Common myeloid progenitor, CD34-positive (primary cell): Measurements from ENCODE around the gene NISCH.

Experiments used
- CTCF ChIA-PET: fragments of 350-600 bp; sonication (Branson Sonifier 250); formaldehyde crosslinking; loops from one replicate; lab custom pipeline; 2021; ENCODE audit warnings: antibody characterized with exemption; lab: Charles Lee
- POLR2A ChIA-PET: fragments of 350-600 bp; sonication (Branson Sonifier 250); formaldehyde crosslinking; loops from one replicate; lab custom pipeline; 2021; ENCODE audit warnings: antibody characterized with exemption; lab: Charles Lee
- DNase-seq, 3 donors: peaks; one replicate each; pipeline versions ENCODE4 v3.0.0 to v3.0.0-alpha.2; 2013
- H3K27ac ChIP-seq, 2 experiments: 1 replicate in 1 of 2; 2 replicates in 1 of 2; pipeline ENCODE4 v1.7.0; 2013; ENCODE audit warnings: inconsistent platforms in 2 of 2, low read length in 2 of 2, mild to moderate bottlenecking in 2 of 2, low read depth in 1 of 2, moderate library complexity in 1 of 2; ENCODE audit not compliant: severe bottlenecking in 2 of 2, insufficient read depth in 1 of 2, poor library complexity in 1 of 2
- H3K27me3 ChIP-seq, 5 experiments: replicated peaks in 2 of 5; 1 replicate in 3 of 5; 2 replicates in 2 of 5; pipeline versions ENCODE4 v1.6.1 to v1.7.0; 2013; ENCODE audit warnings: low read length in 4 of 5, mild to moderate bottlenecking in 2 of 5, moderate library complexity in 2 of 5, inconsistent platforms in 1 of 5; ENCODE audit not compliant: insufficient read depth in 5 of 5, control insufficient read depth in 4 of 5
- H3K36me3 ChIP-seq, 4 experiments: 1 replicate in 2 of 4; 2 replicates in 2 of 4; pipeline versions ENCODE4 v1.6.1 to v1.7.0; 2013; ENCODE audit warnings: low read length in 3 of 4, control low read depth in 1 of 4, mild to moderate bottlenecking in 1 of 4; ENCODE audit not compliant: control insufficient read depth in 4 of 4, insufficient read depth in 4 of 4
- H3K4me1 ChIP-seq, 4 experiments: 1 replicate in 3 of 4; 2 replicates in 1 of 4; pipeline versions ENCODE4 v1.6.1 to v1.7.1; 2013; ENCODE audit warnings: low read length in 3 of 4, mild to moderate bottlenecking in 3 of 4, control low read depth in 1 of 4, inconsistent platforms in 1 of 4, moderate library complexity in 1 of 4; ENCODE audit not compliant: control insufficient read depth in 4 of 4, insufficient read depth in 4 of 4; ENCODE audit errors: control extremely low read depth in 1 of 4
- H3K4me3 ChIP-seq, 7 experiments: 1 replicate in 4 of 7; 2 replicates in 3 of 7; pipeline versions ENCODE4 v1.5.1 to v1.7.0; 2013; ENCODE audit warnings: mild to moderate bottlenecking in 7 of 7, low read length in 6 of 7, moderate library complexity in 6 of 7, inconsistent platforms in 2 of 7, low read depth in 2 of 7, control low read depth in 1 of 7; ENCODE audit not compliant: insufficient read depth in 4 of 7, control insufficient read depth in 1 of 7; ENCODE audit errors: extremely low read depth in 1 of 7
- H3K9me3 ChIP-seq, 5 experiments: 1 replicate in 4 of 5; 2 replicates in 1 of 5; pipeline versions ENCODE4 v1.6.1 to v1.7.1; 2013; ENCODE audit warnings: low read length in 4 of 5, mild to moderate bottlenecking in 2 of 5, inconsistent platforms in 1 of 5, low read depth in 1 of 5, moderate library complexity in 1 of 5; ENCODE audit not compliant: control insufficient read depth in 4 of 5, insufficient read depth in 2 of 5; ENCODE audit errors: control extremely low read depth in 1 of 5
- WGBS: methylation state at CpG from one replicate; pipeline ENCODE4 v1.1.5; 2013; ENCODE audit not compliant: insufficient coverage; 5-methylcytosine and 5-hydroxymethylcytosine counted together

Gene NISCH

GRCh38 chr3:52495777-52496602 is 40.6 kb downstream of the NISCH start:
- H3K4me1 ChIP-seq: peaks cover 5 to 98% (median 84%) of the 10 kb centered on the region in 4 experiments
- no peaks in the 10 kb centered on the region for H3K9me3 ChIP-seq
- H3K27me3 ChIP-seq: no peaks in the 10 kb centered on the region
- DNase-seq: peak in 2 of 3 donors; percentile 29 to 45
- ChIA-PET CTCF (interaction anchor here (0.6 to 5.8 kb wide), 8 partner anchors 22 to 96 kb away, joined by 3 to 43 read pairs (median 3); no protein-coding TSS in a partner anchor), POLR2A (interaction anchor here (0.7 to 1.4 kb wide), 2 partner anchors 36 to 40 kb away, joined by 5 to 6 read pairs; partner anchors contain the start of gene UQCC5)
- no peak overlapping the region for H3K27ac ChIP-seq
- 65% methylated on average over 13 of the region's 16 CpGs for WGBS
- peak overlapping the region in 4 of 7 experiments; percentile 58 to 74 (median 66) for H3K4me3 ChIP-seq
- peaks cover 0 to 36% (median 11%) of the 10 kb centered on the region in 4 experiments for H3K36me3 ChIP-seq

- POLR2A ChIA-PET: interaction anchor here (0.5 to 1.2 kb wide), 6 partner anchors 8 to 137 kb away, joined by 3 to 5 read pairs (median 3); partner anchors contain the start of gene UQCC5
Observed at GRCh38 chr3:52498137-52499054, 43.0 kb downstream of the NISCH start.

GRCh38 chr3:52501046-52501445 is 45.6 kb downstream of the NISCH start:
- 91% methylated on average over 11 of the region's 11 CpGs for WGBS
- ChIA-PET CTCF (interaction anchor here (0.9 to 1.9 kb wide), 6 partner anchors 10 to 59 kb away, joined by 3 to 8 read pairs (median 3); partner anchors contain the start of gene UQCC5), POLR2A (no interaction called here)
- H3K4me1 ChIP-seq: peaks cover 5 to 53% (median 43%) of the 10 kb centered on the region in 4 experiments
- H3K27ac ChIP-seq: no peak overlapping the region
- no peak overlapping the region for H3K4me3 ChIP-seq
- no peaks in the 10 kb centered on the region for H3K27me3 ChIP-seq
- no peaks in the 10 kb centered on the region for H3K9me3 ChIP-seq
- H3K36me3 ChIP-seq: peaks cover 0 to 66% (median under 1%) of the 10 kb centered on the region in 4 experiments
- no peak for DNase-seq

More at GRCh38 chr3:52498137-52499054, 43.0 kb downstream of the NISCH start:
- peak overlapping the region in 4 of 7 experiments; percentile 3 to 74 (median 43) for H3K4me3 ChIP-seq
- 8% methylated on average over 22 of the region's 24 CpGs for WGBS
- peak; percentile 92 to 96 (median 95) for DNase-seq
- peaks cover 5 to 80% (median 69%) of the 10 kb centered on the region in 4 experiments for H3K4me1 ChIP-seq
- H3K27me3 ChIP-seq: no peaks in the 10 kb centered on the region
- peaks cover 0 to 40% (median 0%) of the 10 kb centered on the region in 4 experiments for H3K36me3 ChIP-seq
- H3K9me3 ChIP-seq: no peaks in the 10 kb centered on the region
- no peak overlapping the region for H3K27ac ChIP-seq
- CTCF ChIA-PET: interaction anchor here (0.8 to 5.8 kb wide), 8 partner anchors 10 to 63 kb away, joined by 3 to 43 read pairs (median 4); no protein-coding TSS in a partner anchor

DNA sequence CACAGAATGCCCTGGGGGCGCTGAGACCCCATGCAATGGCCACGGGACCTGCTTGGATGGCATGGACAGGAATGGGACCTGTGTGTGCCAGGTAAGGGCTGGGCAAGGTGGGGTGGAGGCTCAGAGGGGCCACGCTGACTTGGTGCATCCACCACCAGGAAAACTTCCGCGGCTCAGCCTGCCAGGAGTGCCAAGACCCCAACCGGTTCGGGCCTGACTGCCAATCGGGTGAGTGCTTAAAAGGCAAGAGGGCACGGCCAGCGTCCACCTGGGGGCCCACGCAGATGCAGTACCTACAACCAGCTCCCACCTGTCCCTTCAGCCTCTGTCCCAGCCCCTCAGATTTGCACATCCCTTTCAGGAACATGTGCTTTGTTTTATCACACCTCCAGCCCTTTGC is 46.6 kb downstream of the NISCH start:
- Histone ChIP-seq H3K4me3 (no peak overlapping the region), H3K36me3 (peaks cover 0 to 69% (median under 1%) of the 10 kb centered on the region in 4 experiments), H3K27ac (no peak overlapping the region), H3K9me3 (no peaks in the 10 kb centered on the region), H3K27me3 (no peaks in the 10 kb centered on the region), H3K4me1 (peaks cover 5 to 44% (median 35%) of the 10 kb centered on the region in 4 experiments)
- 98% methylated on average over 11 of the region's 11 CpGs for WGBS
- no peak for DNase-seq
- ChIA-PET POLR2A (no interaction called here), CTCF (interaction anchor here (0.9 to 1.9 kb wide), 5 partner anchors 21 to 34 kb away, joined by 3 to 8 read pairs (median 3); partner anchors contain the start of gene UQCC5)

GRCh38 chr3:52502808-52503350 is 47.5 kb downstream of the NISCH start:
- Histone ChIP-seq H3K27me3 (no peaks in the 10 kb centered on the region), H3K4me1 (peaks cover 2 to 35% (median 28%) of the 10 kb centered on the region in 4 experiments), H3K4me3 (no peak overlapping the region), H3K36me3 (peaks cover 0 to 77% (median under 1%) of the 10 kb centered on the region in 4 experiments), H3K9me3 (no peaks in the 10 kb centered on the region), H3K27ac (no peak overlapping the region)
- ChIA-PET POLR2A (no interaction called here), CTCF (interaction anchor here (1.5 to 1.9 kb wide), 2 partner anchors 20 to 33 kb away, joined by 3 to 8 read pairs; no protein-coding TSS in a partner anchor)
- DNase-seq: no peak
- WGBS: 99% methylated on average over 11 of the region's 11 CpGs

DNA sequence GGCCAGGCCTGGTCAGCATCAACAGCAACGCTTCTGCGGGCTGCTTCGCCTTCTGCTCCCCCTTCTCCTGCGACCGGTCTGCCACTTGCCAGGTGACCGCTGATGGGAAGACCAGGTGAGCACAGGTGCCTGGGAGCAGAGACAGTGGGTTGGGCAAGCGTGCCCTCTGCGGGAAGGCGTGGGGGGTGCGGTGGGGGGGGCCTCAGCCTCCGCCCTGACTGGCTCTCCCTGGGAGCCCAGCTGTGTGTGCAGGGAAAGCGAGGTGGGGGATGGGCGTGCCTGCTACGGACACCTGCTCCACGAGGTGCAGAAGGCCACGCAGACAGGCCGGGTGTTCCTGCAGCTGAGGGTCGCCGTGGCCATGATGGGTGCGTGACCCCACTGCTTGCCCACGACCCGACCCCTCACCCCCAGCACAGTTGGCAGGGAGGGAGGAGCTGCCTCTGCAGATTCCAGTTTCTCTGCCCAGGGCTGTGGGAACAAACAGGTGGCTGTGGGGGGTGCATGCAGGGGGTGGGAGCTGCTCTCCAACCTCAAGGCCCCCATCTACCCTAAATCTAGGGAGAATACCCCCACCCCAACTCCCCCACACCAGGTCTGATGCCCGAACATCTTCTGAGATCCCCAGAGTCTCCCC is 48.5 kb downstream of the NISCH start:
- no peak for DNase-seq
- ChIA-PET POLR2A (no interaction called here), CTCF (interaction anchor here (1.3 kb wide), 1 partner anchor 23 kb away, joined by 3 read pairs; no protein-coding TSS in a partner anchor)
- WGBS: 89% methylated on average over 15 of the region's 23 CpGs
- no peak overlapping the region for H3K4me3 ChIP-seq
- H3K4me1 ChIP-seq: peaks cover 0 to 25% (median 18%) of the 10 kb centered on the region in 4 experiments
- H3K27ac ChIP-seq: no peak overlapping the region
- H3K27me3 ChIP-seq: no peaks in the 10 kb centered on the region
- no peaks in the 10 kb centered on the region for H3K9me3 ChIP-seq
- peaks cover 0 to 84% (median under 1%) of the 10 kb centered on the region in 4 experiments for H3K36me3 ChIP-seq
